Activated CD8-positive, alpha-beta memory T cell treated with anti-CD3 and anti-CD28 coated beads, Interleukin-2, amount 50 U/mL, for 4 hours (primary cell): ENCODE data around the gene KIRREL3.

Experiments used
- DNase-seq: peaks from one replicate; pipeline ENCODE4 v3.0.0-alpha.2; 2020

Gene KIRREL3

GRCh38 chr11:126863294-126863997 lies 137.1 kb downstream of the KIRREL3 start:
- no peak for DNase-seq

- DNase-seq: no peak
These were observed 137.8 kb downstream of the KIRREL3 start for GRCh38 chr11:126862664-126863243.

GRCh38 chr11:126861796-126862459 lies 138.6 kb downstream of the KIRREL3 start:
- DNase-seq: no peak

GRCh38 chr11:126857860-126858808 lies 142.4 kb downstream of the KIRREL3 start:
- DNase-seq: no peak

- DNase-seq: no peak
These were observed 145.0 kb downstream of the KIRREL3 start for GRCh38 chr11:126855536-126855935.

GRCh38 chr11:126853732-126854131 lies 146.8 kb downstream of the KIRREL3 start:
- no peak for DNase-seq

GRCh38 chr11:126844789-126845188 lies 155.8 kb downstream of the KIRREL3 start:
- no peak for DNase-seq

GRCh38 chr11:126843096-126843495 lies 157.5 kb downstream of the KIRREL3 start:
- DNase-seq: no peak

GRCh38 chr11:126841999-126842398 lies 158.6 kb downstream of the KIRREL3 start:
- no peak for DNase-seq

GRCh38 chr11:126840975-126841374 lies 159.6 kb downstream of the KIRREL3 start:
- DNase-seq: no peak

- DNase-seq: no peak
These were observed 160.2 kb downstream of the KIRREL3 start for GRCh38 chr11:126840201-126840886.

- no peak for DNase-seq
These were observed 161.1 kb downstream of the KIRREL3 start for GRCh38 chr11:126839496-126839895.

- DNase-seq: no peak
These were observed 161.8 kb downstream of the KIRREL3 start for GRCh38 chr11:126838779-126839178.

GRCh38 chr11:126837581-126837980 lies 163.0 kb downstream of the KIRREL3 start:
- DNase-seq: no peak

- DNase-seq: no peak
These were observed 166.0 kb downstream of the KIRREL3 start for GRCh38 chr11:126834573-126834972.

GRCh38 chr11:126834149-126834548 lies 166.4 kb downstream of the KIRREL3 start:
- no peak for DNase-seq

- no peak for DNase-seq
These were observed 167.5 kb downstream of the KIRREL3 start for GRCh38 chr11:126833065-126833464.

- DNase-seq: no peak
These were observed 168.2 kb downstream of the KIRREL3 start for GRCh38 chr11:126832387-126832786.

- no peak for DNase-seq
These were observed 170.3 kb downstream of the KIRREL3 start for GRCh38 chr11:126830216-126830806.

- no peak for DNase-seq
These were observed 170.9 kb downstream of the KIRREL3 start for GRCh38 chr11:126829716-126830115.

- no peak for DNase-seq
These were observed 176.4 kb downstream of the KIRREL3 start for GRCh38 chr11:126824035-126824607.

GRCh38 chr11:126823274-126823673 lies 177.3 kb downstream of the KIRREL3 start:
- no peak for DNase-seq
